GM12865 (cell line): ENCODE results near the gene C14orf132.
"Not testable (repeated sequence)": the region's sequence is repeated elsewhere in the genome, so short reads cannot be mapped to it uniquely, and the experiment has no call there.

Source experiments
- DNase-seq: peaks from one replicate; pipeline ENCODE4 v3.0.0; 2010; ENCODE audit warnings: low read depth
- H3K4me3 ChIP-seq: 2 replicates; pipeline ENCODE4 v1.5.1; 2011; ENCODE audit warnings: mild to moderate bottlenecking, low read depth, low read length, control low read depth
- CTCF ChIP-seq: IDR thresholded peaks from 2 replicates; pipeline ENCODE4 v1.5.1; 2011; ENCODE audit warnings: low read length, control low read depth, low read depth, inconsistent platforms; ENCODE audit not compliant: insufficient read depth; ENCODE audit errors: missing control alignments

The C14orf132 gene

DNA sequence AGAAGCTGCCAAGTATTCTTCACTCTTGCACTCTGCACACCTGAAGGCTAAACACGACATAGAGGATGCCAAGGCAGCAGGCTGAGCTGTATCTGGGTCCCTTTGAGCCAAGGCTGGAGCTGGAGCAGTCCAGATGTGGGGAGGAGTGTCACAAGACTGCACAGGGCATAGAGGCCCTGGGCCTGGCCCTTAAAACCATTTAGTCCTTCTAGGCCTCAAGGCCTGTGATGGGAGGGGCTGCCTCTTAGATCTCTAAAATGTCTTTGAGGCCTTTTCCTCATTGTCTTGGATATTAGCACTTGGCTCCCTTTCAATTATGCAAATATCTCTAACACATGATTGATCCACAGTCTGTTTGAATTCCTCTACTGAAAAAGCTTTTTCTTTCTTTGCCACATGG lies 28.0 kb upstream of the C14orf132 start:
- TF ChIP-seq CTCF: no peak
- no peak for DNase-seq
- H3K4me3 ChIP-seq: no peak overlapping the region

DNA sequence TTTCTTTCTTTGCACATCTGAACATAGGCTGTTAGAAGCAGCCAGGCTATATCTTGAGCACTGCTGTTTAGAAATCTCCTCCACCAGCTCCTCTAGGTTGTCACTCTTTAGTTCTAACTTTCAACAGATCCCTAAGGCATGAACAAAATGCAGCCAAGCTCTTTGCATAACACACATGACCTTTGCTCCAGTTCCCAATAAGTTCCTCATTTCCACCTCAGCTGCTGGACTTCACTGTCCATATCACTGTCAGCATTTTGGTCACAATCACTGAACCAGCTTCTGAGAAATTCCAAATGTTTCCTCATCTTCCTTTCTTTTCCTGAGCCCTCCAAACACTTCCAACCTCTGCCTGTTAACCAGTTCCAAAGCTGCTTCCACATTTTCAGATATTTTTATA lies 27.6 kb upstream of the C14orf132 start:
- TF ChIP-seq CTCF: no peak
- no peak for DNase-seq

GRCh38 chr14:96012757-96013156 lies 26.4 kb upstream of the C14orf132 start:
- not testable (repeated sequence) for H3K4me3 ChIP-seq, DNase-seq

More for the DNA sequence above, 27.6 kb upstream of the C14orf132 start:
- H3K4me3 ChIP-seq: no peak overlapping the region

GRCh38 chr14:96014176-96014575 lies 25.0 kb upstream of the C14orf132 start:
- no peak for TF ChIP-seq CTCF
- no peak overlapping the region for H3K4me3 ChIP-seq
- DNase-seq: no peak

DNA sequence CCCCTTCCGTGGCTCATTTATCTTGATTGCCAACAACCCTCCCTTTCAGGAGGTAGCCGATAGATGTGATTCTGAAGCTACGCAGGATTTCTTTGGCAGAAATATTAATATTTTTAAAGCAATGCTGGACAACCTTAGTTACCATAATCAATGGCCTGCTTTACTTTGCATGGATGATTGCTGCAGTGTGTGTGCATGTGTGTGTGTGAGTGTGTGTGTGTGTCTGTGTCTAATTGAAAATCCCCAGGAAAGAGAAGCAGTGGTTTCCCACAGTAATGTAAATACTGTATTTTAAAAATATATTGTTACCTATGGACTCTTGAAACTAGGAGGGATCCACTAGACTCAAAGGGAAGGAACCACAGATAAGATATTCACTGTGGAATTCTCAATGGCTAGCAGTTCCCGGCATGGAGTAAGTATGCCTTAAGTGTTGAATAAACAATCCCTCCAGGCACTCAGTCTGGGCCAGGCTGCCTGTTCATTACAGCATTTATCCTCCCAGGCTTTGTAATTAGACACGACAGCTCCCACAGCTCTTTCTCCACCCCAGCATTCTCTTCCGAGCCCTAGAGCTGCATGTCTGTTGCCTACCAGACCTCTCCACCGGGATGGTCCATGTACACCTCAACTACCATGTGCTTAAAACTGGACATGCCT lies 22.5 kb upstream of the C14orf132 start:
- no peak overlapping the region for H3K4me3 ChIP-seq
- no peak for TF ChIP-seq CTCF
- DNase-seq: no peak

GRCh38 chr14:96017882-96018281 lies 21.3 kb upstream of the C14orf132 start:
- H3K4me3 ChIP-seq: no peak overlapping the region

DNA sequence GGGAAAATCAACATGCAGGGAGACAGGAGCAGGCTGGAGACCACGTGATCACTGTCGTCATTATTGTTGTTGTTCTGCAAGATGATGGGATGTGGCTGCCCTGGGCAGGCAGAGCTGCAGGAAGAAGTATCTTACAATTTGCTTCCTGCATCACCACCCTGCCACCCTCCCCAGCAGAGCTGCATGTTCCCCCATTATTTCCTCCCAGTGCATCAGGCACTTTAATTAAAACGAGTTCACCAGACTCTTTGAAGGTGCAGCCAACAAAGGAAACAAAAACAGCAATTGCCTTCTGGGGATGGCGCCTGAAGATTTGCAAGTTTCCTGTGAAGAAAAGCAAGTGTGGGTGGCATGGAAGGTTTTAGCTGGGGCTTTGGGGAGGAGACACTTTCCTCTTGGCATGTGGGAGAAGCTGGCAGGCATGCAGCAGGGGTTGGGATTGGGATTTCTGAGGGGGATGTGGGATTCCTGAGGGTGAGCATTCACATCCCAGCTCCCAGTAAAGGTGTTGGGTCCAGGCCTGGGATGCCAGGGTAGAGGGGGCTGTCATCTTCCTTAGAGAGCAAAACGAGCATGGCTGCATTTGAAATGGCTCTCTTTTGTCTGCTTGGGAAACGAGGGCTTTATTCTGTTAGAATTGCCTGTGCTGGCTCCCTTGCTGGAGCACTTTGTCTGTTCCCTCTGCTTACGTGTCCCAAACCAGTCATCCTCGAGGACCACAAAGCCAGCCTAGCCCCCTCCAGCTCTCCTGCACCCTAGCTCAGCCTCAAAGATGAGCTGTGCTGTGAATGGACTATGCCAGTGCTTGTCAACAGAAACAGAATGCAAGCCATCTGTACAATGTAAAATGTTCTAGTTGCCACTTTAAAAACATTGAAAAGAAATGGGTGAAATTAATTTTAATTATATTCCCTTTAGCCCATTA lies 11.5 kb upstream of the C14orf132 start:
- no peak for TF ChIP-seq CTCF
- no peak for DNase-seq
- H3K4me3 ChIP-seq: no peak overlapping the region

More at GRCh38 chr14:96017882-96018281, 21.3 kb upstream of the C14orf132 start:
- DNase-seq: no peak
- no peak for TF ChIP-seq CTCF
